Right forelimb (tissue), 1 donor: ENCODE results near the gene FN1.
A peak's percentile ranks its signal among the peaks of the same experiment; 100 is the strongest.
"Not testable (repeated sequence)": the region's sequence is repeated elsewhere in the genome, so short reads cannot be mapped to it uniquely, and the experiment has no call there.

ENCODE experiments used
- DNase-seq: peaks from one replicate; pipeline ENCODE4 v3.0.0-alpha.2; 2018

Gene FN1

GRCh38 chr2:215324811-215325210 lies 111.1 kb downstream of the FN1 start:
- DNase-seq = no peak

- no peak for DNase-seq
Measured at GRCh38 chr2:215320679-215321078, 115.2 kb downstream of the FN1 start.

- DNase-seq = no peak
Measured at GRCh38 chr2:215320102-215320501, 115.8 kb downstream of the FN1 start.

GRCh38 chr2:215319500-215319899 lies 116.4 kb downstream of the FN1 start:
- DNase-seq = no peak

GRCh38 chr2:215316336-215316735 lies 119.5 kb downstream of the FN1 start:
- DNase-seq = no peak

GRCh38 chr2:215315301-215315700 lies 120.6 kb downstream of the FN1 start:
- DNase-seq = no peak

GRCh38 chr2:215314896-215315295 lies 121.0 kb downstream of the FN1 start:
- DNase-seq = no peak

GRCh38 chr2:215313255-215313613 lies 122.6 kb downstream of the FN1 start:
- DNase-seq = no peak

- DNase-seq = peak; percentile 92
Measured at GRCh38 chr2:215311625-215312396, 124.1 kb downstream of the FN1 start, which contains the start of gene ATIC. ATIC (plus strand) TSS chr2:215312059; CDS start chr2:215312143, 84 bp downstream.

GRCh38 chr2:215311259-215311624 lies 124.6 kb downstream of the FN1 start:
- DNase-seq = not testable (repeated sequence)
